Measurements from ENCODE around the gene ZNF410. TPM values are rescaled to one million over a fixed set of nuclear protein-coding genes. Genes with fewer than 3 reads are reported as not detected.

Gene ZNF410
- total and polyA plus RNA-seq, 2 of the 13 experiments (the other 11 are each of a cell fraction or from before 2014, with no cell fraction given): 19.2 to 44.3 TPM

- TF ChIP-seq ZGPAT (CRISPR knock-in tag; IDR thresholded peaks at IDR 0.05): 0 out of 2 replicates have a peak, but pooled peaks have one; percentile 44
- no peak for TF ChIP-seq ATF7 (IDR thresholded peaks at IDR 0.05)
- no peak; the same call in 1 of the 2 replicates for TF ChIP-seq ATF7 (CRISPR knock-in tag; IDR thresholded peaks at IDR 0.05)
- peak; percentile 63 for TF ChIP-seq HOXA5 (CRISPR knock-in tag; IDR thresholded peaks at IDR 0.05)
- TF ChIP-seq HES4 (CRISPR knock-in tag; IDR thresholded peaks at IDR 0.05; ENCODE audit: borderline replicate concordance): no peak
- no peak for TF ChIP-seq ZNF777 (CRISPR knock-in tag; IDR thresholded peaks at IDR 0.05)
- TF ChIP-seq POGZ (CRISPR knock-in tag; IDR thresholded peaks at IDR 0.05): no peak; the same call in none of the 2 replicates
- peak; percentile 85 for TF ChIP-seq DRAP1 (CRISPR knock-in tag; IDR thresholded peaks at IDR 0.05)
- TF ChIP-seq, protein P1, sequence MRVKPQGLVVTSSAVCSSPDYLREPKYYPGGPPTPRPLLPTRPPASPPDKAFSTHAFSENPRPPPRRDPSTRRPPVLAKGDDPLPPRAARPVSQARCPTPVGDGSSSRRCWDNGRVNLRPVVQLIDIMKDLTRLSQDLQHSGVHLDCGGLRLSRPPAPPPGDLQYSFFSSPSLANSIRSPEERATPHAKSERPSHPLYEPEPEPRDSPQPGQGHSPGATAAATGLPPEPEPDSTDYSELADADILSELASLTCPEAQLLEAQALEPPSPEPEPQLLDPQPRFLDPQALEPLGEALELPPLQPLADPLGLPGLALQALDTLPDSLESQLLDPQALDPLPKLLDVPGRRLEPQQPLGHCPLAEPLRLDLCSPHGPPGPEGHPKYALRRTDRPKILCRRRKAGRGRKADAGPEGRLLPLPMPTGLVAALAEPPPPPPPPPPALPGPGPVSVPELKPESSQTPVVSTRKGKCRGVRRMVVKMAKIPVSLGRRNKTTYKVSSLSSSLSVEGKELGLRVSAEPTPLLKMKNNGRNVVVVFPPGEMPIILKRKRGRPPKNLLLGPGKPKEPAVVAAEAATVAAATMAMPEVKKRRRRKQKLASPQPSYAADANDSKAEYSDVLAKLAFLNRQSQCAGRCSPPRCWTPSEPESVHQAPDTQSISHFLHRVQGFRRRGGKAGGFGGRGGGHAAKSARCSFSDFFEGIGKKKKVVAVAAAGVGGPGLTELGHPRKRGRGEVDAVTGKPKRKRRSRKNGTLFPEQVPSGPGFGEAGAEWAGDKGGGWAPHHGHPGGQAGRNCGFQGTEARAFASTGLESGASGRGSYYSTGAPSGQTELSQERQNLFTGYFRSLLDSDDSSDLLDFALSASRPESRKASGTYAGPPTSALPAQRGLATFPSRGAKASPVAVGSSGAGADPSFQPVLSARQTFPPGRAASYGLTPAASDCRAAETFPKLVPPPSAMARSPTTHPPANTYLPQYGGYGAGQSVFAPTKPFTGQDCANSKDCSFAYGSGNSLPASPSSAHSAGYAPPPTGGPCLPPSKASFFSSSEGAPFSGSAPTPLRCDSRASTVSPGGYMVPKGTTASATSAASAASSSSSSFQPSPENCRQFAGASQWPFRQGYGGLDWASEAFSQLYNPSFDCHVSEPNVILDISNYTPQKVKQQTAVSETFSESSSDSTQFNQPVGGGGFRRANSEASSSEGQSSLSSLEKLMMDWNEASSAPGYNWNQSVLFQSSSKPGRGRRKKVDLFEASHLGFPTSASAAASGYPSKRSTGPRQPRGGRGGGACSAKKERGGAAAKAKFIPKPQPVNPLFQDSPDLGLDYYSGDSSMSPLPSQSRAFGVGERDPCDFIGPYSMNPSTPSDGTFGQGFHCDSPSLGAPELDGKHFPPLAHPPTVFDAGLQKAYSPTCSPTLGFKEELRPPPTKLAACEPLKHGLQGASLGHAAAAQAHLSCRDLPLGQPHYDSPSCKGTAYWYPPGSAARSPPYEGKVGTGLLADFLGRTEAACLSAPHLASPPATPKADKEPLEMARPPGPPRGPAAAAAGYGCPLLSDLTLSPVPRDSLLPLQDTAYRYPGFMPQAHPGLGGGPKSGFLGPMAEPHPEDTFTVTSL (CRISPR knock-in tag; IDR thresholded peaks at IDR 0.05; ENCODE audit: borderline replicate concordance): no peak
- TF ChIP-seq SP5 (CRISPR knock-in tag; IDR thresholded peaks at IDR 0.05; ENCODE audit: borderline replicate concordance, low read depth): peak; percentile 70; the same call in 1 of the 2 replicates
- TF ChIP-seq ZFP36 (IDR thresholded peaks at IDR 0.05; ENCODE audit: borderline replicate concordance, low read depth, low read length, partially characterized antibody): no peak
- no peak for TF ChIP-seq SKIL (CRISPR knock-in tag; IDR thresholded peaks at IDR 0.05; ENCODE audit: borderline replicate concordance)
- peak; percentile 75; the same call in 1 of the 2 replicates for TF ChIP-seq ZNF607 (CRISPR knock-in tag; IDR thresholded peaks at IDR 0.05; ENCODE audit: borderline replicate concordance)
- TF ChIP-seq FOXA1 (IDR thresholded peaks at IDR 0.05): no peak
- 0 out of 2 replicates have a peak, but pooled peaks have one; percentile 3 for TF ChIP-seq FOXA1 (CRISPR knock-in tag; IDR thresholded peaks at IDR 0.05)
- TF ChIP-seq TGIF2 (CRISPR knock-in tag; IDR thresholded peaks at IDR 0.05): no peak
- TF ChIP-seq AGO2 (optimal IDR thresholded peaks at IDR 0.05; ENCODE audit: low read depth, low read length): peak; percentile 18
- TF ChIP-seq, protein P2, sequence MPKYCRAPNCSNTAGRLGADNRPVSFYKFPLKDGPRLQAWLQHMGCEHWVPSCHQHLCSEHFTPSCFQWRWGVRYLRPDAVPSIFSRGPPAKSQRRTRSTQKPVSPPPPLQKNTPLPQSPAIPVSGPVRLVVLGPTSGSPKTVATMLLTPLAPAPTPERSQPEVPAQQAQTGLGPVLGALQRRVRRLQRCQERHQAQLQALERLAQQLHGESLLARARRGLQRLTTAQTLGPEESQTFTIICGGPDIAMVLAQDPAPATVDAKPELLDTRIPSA (CRISPR knock-in tag; IDR thresholded peaks at IDR 0.05; ENCODE audit: borderline replicate concordance): no peak
Observed at GRCh38 chr14:73851567-73852382, 34.9 kb upstream of the ZNF410 start, which contains the start of gene PTGR2 (continued).

Data from HepG2 (cell line).